HG02885 (cell line): ENCODE measurements around the gene EPHA7.

Experiments used
- ATAC-seq: cut with Tn5 transposase; IDR thresholded peaks from one replicate; pipeline ENCODE4 v1.9.1; 2021; ENCODE audit warnings: mild to moderate bottlenecking; ENCODE audit not compliant: unreplicated experiment, poor library complexity

EPHA7 gene

GRCh38 chr6:93394471-93394870, 24.9 kb downstream of the EPHA7 start:
- ATAC-seq, result no peak

- no peak for ATAC-seq
Observed at GRCh38 chr6:93393554-93394074, 25.7 kb downstream of the EPHA7 start.

GRCh38 chr6:93392797-93393196, 26.6 kb downstream of the EPHA7 start:
- no peak for ATAC-seq

GRCh38 chr6:93391965-93392364, 27.4 kb downstream of the EPHA7 start:
- ATAC-seq, result no peak

- no peak for ATAC-seq
Observed at GRCh38 chr6:93389192-93389591, 30.2 kb downstream of the EPHA7 start.

- ATAC-seq, result no peak
Observed at GRCh38 chr6:93388070-93388469, 31.3 kb downstream of the EPHA7 start.

- no peak for ATAC-seq
Observed at GRCh38 chr6:93376026-93376540, 43.3 kb downstream of the EPHA7 start.

- ATAC-seq, result no peak
Observed at GRCh38 chr6:93373445-93373844, 45.9 kb downstream of the EPHA7 start.

- ATAC-seq, result no peak
Observed at GRCh38 chr6:93371756-93372155, 47.6 kb downstream of the EPHA7 start.

GRCh38 chr6:93369586-93370134, 49.7 kb downstream of the EPHA7 start:
- ATAC-seq, result no peak

- no peak for ATAC-seq
Observed at GRCh38 chr6:93366506-93366905, 52.9 kb downstream of the EPHA7 start.

- ATAC-seq, result no peak
Observed at GRCh38 chr6:93365445-93365844, 53.9 kb downstream of the EPHA7 start.

- no peak for ATAC-seq
Observed at GRCh38 chr6:93358435-93358834, 60.9 kb downstream of the EPHA7 start.

- ATAC-seq, result no peak
Observed at GRCh38 chr6:93352604-93353003, 66.8 kb downstream of the EPHA7 start.

- ATAC-seq, result no peak
Observed at GRCh38 chr6:93351222-93351621, 68.1 kb downstream of the EPHA7 start.

- ATAC-seq, result no peak
Observed at GRCh38 chr6:93350774-93351173, 68.6 kb downstream of the EPHA7 start.

GRCh38 chr6:93344333-93344835, 75.0 kb downstream of the EPHA7 start:
- no peak for ATAC-seq

- no peak for ATAC-seq
Observed at GRCh38 chr6:93343476-93343875, 75.9 kb downstream of the EPHA7 start.

- no peak for ATAC-seq
Observed at GRCh38 chr6:93341900-93342613, 77.3 kb downstream of the EPHA7 start.

GRCh38 chr6:93337772-93338394, 81.5 kb downstream of the EPHA7 start:
- no peak for ATAC-seq

GRCh38 chr6:93337014-93337413, 82.3 kb downstream of the EPHA7 start:
- no peak for ATAC-seq
